H9 (cell line): ENCODE results near the gene KCNA3. TPM values are rescaled to one million over a fixed set of nuclear protein-coding genes. Genes with fewer than 3 reads are reported as not detected.

Experiments
- DNase-seq: peaks from one replicate; pipeline ENCODE4 v3.0.0-alpha.2; 2017
- H2AFZ ChIP-seq: one replicate; pipeline ENCODE4 v1.6.1; 2013; ENCODE audit warnings: mild to moderate bottlenecking, low read length, control low read depth, moderate library complexity
- H2AK5ac ChIP-seq: 2 replicates; pipeline ENCODE4 v1.6.1; 2013; ENCODE audit warnings: low read length, control low read depth, mixed read lengths; ENCODE audit not compliant: insufficient read length
- H2BK120ac ChIP-seq: one replicate; pipeline ENCODE4 v1.6.1; 2013; ENCODE audit warnings: low read depth, mild to moderate bottlenecking, low read length, control low read depth, inconsistent platforms; ENCODE audit not compliant: poor library complexity, severe bottlenecking
- H2BK12ac ChIP-seq: 2 replicates; pipeline ENCODE4 v1.6.1; 2013; ENCODE audit warnings: low read length, control low read depth, mixed read lengths, low read depth; ENCODE audit not compliant: insufficient read length
- H2BK15ac ChIP-seq: 2 replicates; pipeline ENCODE4 v1.6.1; 2013; ENCODE audit warnings: low read depth, low read length, control low read depth
- H2BK20ac ChIP-seq: one replicate; pipeline ENCODE4 v1.6.1; 2013; ENCODE audit warnings: low read depth, mild to moderate bottlenecking, low read length, control low read depth, inconsistent platforms; ENCODE audit not compliant: poor library complexity, severe bottlenecking
- H2BK5ac ChIP-seq: 2 replicates; pipeline ENCODE4 v1.6.1; 2013; ENCODE audit warnings: low read length, control low read depth, mixed read lengths; ENCODE audit not compliant: insufficient read length
- H3K14ac ChIP-seq: 2 replicates; pipeline ENCODE4 v1.6.1; 2013; ENCODE audit warnings: low read length, control low read depth; ENCODE audit not compliant: insufficient read depth
- H3K18ac ChIP-seq: 2 replicates; pipeline ENCODE4 v1.6.1; 2013; ENCODE audit warnings: low read depth, mild to moderate bottlenecking, mixed read lengths, low read length, control low read depth; ENCODE audit not compliant: insufficient read length
- H3K23ac ChIP-seq: 2 replicates; pipeline ENCODE4 v1.6.1; 2013; ENCODE audit warnings: low read length, control low read depth, mixed read lengths, low read depth; ENCODE audit not compliant: insufficient read length
- H3K23me2 ChIP-seq: 2 replicates; pipeline ENCODE4 v1.6.1; 2013; ENCODE audit warnings: low read depth, mild to moderate bottlenecking, mixed read lengths, low read length, control low read depth; ENCODE audit not compliant: insufficient read length, poor library complexity, severe bottlenecking
- H3K27ac ChIP-seq: 2 replicates; pipeline ENCODE4 v1.5.1; 2013; ENCODE audit warnings: low read length, control low read depth, mixed read lengths, low read depth; ENCODE audit not compliant: insufficient read length
- H3K27me3 ChIP-seq: 2 replicates; pipeline ENCODE4 v1.6.1; 2013; ENCODE audit warnings: low read length, control low read depth, inconsistent platforms; ENCODE audit not compliant: insufficient read depth
- H3K4ac ChIP-seq: 2 replicates; pipeline ENCODE4 v1.6.1; 2013; ENCODE audit warnings: low read depth, mild to moderate bottlenecking, control low read depth, inconsistent platforms, low read length, moderate library complexity
- H3K4me1 ChIP-seq: 2 replicates; pipeline ENCODE4 v1.6.1; 2013; ENCODE audit warnings: low read length, control low read depth, inconsistent platforms; ENCODE audit not compliant: insufficient read depth
- H3K4me2 ChIP-seq: 2 replicates; pipeline ENCODE4 v1.6.1; 2013; ENCODE audit warnings: low read length, control low read depth, mixed read lengths; ENCODE audit not compliant: insufficient read length, insufficient read depth
- H3K56ac ChIP-seq: 2 replicates; pipeline ENCODE4 v1.6.1; 2013; ENCODE audit warnings: low read depth, mild to moderate bottlenecking, mixed read lengths, low read length, control low read depth; ENCODE audit not compliant: insufficient read length
- H3K79me1 ChIP-seq: 2 replicates; pipeline ENCODE4 v1.6.1; 2013; ENCODE audit warnings: low read depth, mild to moderate bottlenecking, moderate library complexity, low read length, control low read depth, inconsistent platforms; ENCODE audit not compliant: insufficient read depth, poor library complexity, severe bottlenecking
- H3K79me2 ChIP-seq: 2 replicates; pipeline ENCODE4 v1.6.1; 2013; ENCODE audit warnings: low read length, control low read depth, inconsistent platforms; ENCODE audit not compliant: insufficient read depth
- H3K9ac ChIP-seq: 2 replicates; pipeline ENCODE4 v1.6.1; 2013; ENCODE audit warnings: low read length, control low read depth, mixed read lengths; ENCODE audit not compliant: insufficient read length; ENCODE audit errors: extremely low read depth
- H3K9me3 ChIP-seq: one replicate; pipeline ENCODE4 v1.6.1; 2013; ENCODE audit warnings: low read depth, low read length, inconsistent platforms; ENCODE audit not compliant: control insufficient read depth
- H3T11ph ChIP-seq: one replicate; pipeline ENCODE4 v1.6.1; 2013; ENCODE audit warnings: mild to moderate bottlenecking, low read length, control low read depth, inconsistent platforms
- H4K20me1 ChIP-seq: one replicate; pipeline ENCODE4 v1.6.1; 2013; ENCODE audit not compliant: control insufficient read depth, insufficient read length, insufficient read depth
- H4K5ac ChIP-seq: 2 replicates; pipeline ENCODE4 v1.6.1; 2013; ENCODE audit warnings: low read depth, mild to moderate bottlenecking, mixed read lengths, low read length, control low read depth; ENCODE audit not compliant: insufficient read length
- H4K8ac ChIP-seq: replicated peaks from 2 replicates; pipeline ENCODE4 v1.6.1; 2013; ENCODE audit warnings: low read length, control low read depth, mixed read lengths, low read depth; ENCODE audit not compliant: insufficient read length
- H4K91ac ChIP-seq: 2 replicates; pipeline ENCODE4 v1.6.1; 2013; ENCODE audit warnings: low read depth, mild to moderate bottlenecking, moderate library complexity, mixed read lengths, low read length, control low read depth; ENCODE audit not compliant: insufficient read length
- H3K27ac Mint-ChIP-seq, 3 experiments: 2 replicates in 2 of 3; 3 replicates in 1 of 3; pipeline ENCODE4 v1.8.0; 2020 to 2021; ENCODE audit warnings: mixed read lengths in 3 of 3, mild to moderate bottlenecking in 1 of 3, moderate library complexity in 1 of 3
- H3K27me3 Mint-ChIP-seq: 2 replicates; pipeline ENCODE4 v1.8.0; 2021; ENCODE audit warnings: low read depth, mild to moderate bottlenecking, moderate library complexity, mixed read lengths
- H3K36me3 Mint-ChIP-seq, 3 experiments: 2 replicates in 2 of 3; 3 replicates in 1 of 3; pipeline ENCODE4 v1.8.0; 2020 to 2021; ENCODE audit warnings: low read depth in 3 of 3, mixed read lengths in 3 of 3; ENCODE audit not compliant: insufficient read depth in 1 of 3
- H3K4me1 Mint-ChIP-seq, 2 experiments: 2 replicates each; pipeline ENCODE4 v1.8.0; 2020; ENCODE audit warnings: mixed read lengths in 2 of 2
- H3K4me3 Mint-ChIP-seq, 2 experiments: 2 replicates in 1 of 2; 3 replicates in 1 of 2; pipeline ENCODE4 v1.8.0; 2020 to 2021; ENCODE audit warnings: mild to moderate bottlenecking in 2 of 2, mixed read lengths in 2 of 2, moderate library complexity in 1 of 2
- H3K9me3 Mint-ChIP-seq, 2 experiments: 2 replicates in 1 of 2; 3 replicates in 1 of 2; pipeline ENCODE4 v1.8.0; 2020; ENCODE audit warnings: mild to moderate bottlenecking in 2 of 2, mixed read lengths in 2 of 2, moderate library complexity in 1 of 2
- CTCF ChIP-seq: fragments of 200-600 bp; sonication (generic); conservative IDR thresholded peaks from 3 replicates; pipeline ENCODE4 v1.8.0; 2021; ENCODE audit warnings: antibody characterized with exemption, mild to moderate bottlenecking
- WGBS: extraction: QIAGEN DNeasy Blood & Tissue Kit; methylation state at CpG from one replicate; pipeline ENCODE4 v1.1.7; 2013; ENCODE audit warnings: missing lambda C conversion rate, low lambda C conversion rate, mixed read lengths; ENCODE audit not compliant: insufficient read length; ENCODE audit errors: extremely low coverage; 5-methylcytosine and 5-hydroxymethylcytosine counted together
- total RNA-seq: library from RNA; stranded (reverse); gene quantifications from 2 replicates; pipeline ENCODE4 v1.2.1, GENCODE V29; 2021

KCNA3 gene
- total RNA-seq, 1 experiment from 2014 or later = 0.92 TPM

- no peaks in the 10 kb centered on the region for H3K9me3 Mint-ChIP-seq
- Histone ChIP-seq H2BK5ac (no peak overlapping the region), H3T11ph (no peak overlapping the region), H3K4me2 (no peak overlapping the region), H3K14ac (no peak overlapping the region), H4K91ac (no peak overlapping the region), H4K5ac (no peak overlapping the region), H3K23ac (no peak overlapping the region), H3K56ac (no peak overlapping the region), H3K23me2 (no peaks in the 10 kb centered on the region), H4K8ac (no peak overlapping the region), H4K20me1 (no peaks in the 10 kb centered on the region), H2AK5ac (no peak overlapping the region), H2BK120ac (no peak overlapping the region), H2BK12ac (no peak overlapping the region), H3K27ac (no peak overlapping the region), H3K79me2 (no peaks in the 10 kb centered on the region), H3K27me3 (no peaks in the 10 kb centered on the region), H3K9ac (no peak overlapping the region), H3K4me1 (no peaks in the 10 kb centered on the region), H3K18ac (no peak overlapping the region), H2BK20ac (no peak overlapping the region), H2BK15ac (no peak overlapping the region), H3K4ac (no peak overlapping the region), H2AFZ (no peak overlapping the region), H3K9me3 (no peaks in the 10 kb centered on the region), H3K79me1 (no peaks in the 10 kb centered on the region)
- no peak for TF ChIP-seq CTCF
- no peak for DNase-seq
- H3K4me1 Mint-ChIP-seq = no peaks in the 10 kb centered on the region
- WGBS = no CpG with 5 or more reads among the region's 2 CpGs
- H3K27ac Mint-ChIP-seq = no peak overlapping the region
- no peaks in the 10 kb centered on the region for H3K36me3 Mint-ChIP-seq
- peaks cover 12% of the 10 kb centered on the region for H3K27me3 Mint-ChIP-seq
- H3K4me3 Mint-ChIP-seq = no peak overlapping the region
Observed at GRCh38 chr1:110633646-110634030, 41.1 kb downstream of the KCNA3 start.
